GM21619 (cell line): ENCODE measurements around the gene APOBEC3B.
"Not testable (repeated sequence)": the region's sequence is repeated elsewhere in the genome, so short reads cannot be mapped to it uniquely, and the experiment has no call there.

Experiments
- ATAC-seq: cut with Tn5 transposase; IDR thresholded peaks from one replicate; pipeline ENCODE4 v1.9.1; 2021; ENCODE audit not compliant: unreplicated experiment

APOBEC3B gene

GRCh38 chr22:38987171-38987895, 5.2 kb downstream of the APOBEC3B start:
- no peak for ATAC-seq

GRCh38 chr22:38989466-38989865, 7.3 kb downstream of the APOBEC3B start:
- ATAC-seq, result no peak

DNA sequence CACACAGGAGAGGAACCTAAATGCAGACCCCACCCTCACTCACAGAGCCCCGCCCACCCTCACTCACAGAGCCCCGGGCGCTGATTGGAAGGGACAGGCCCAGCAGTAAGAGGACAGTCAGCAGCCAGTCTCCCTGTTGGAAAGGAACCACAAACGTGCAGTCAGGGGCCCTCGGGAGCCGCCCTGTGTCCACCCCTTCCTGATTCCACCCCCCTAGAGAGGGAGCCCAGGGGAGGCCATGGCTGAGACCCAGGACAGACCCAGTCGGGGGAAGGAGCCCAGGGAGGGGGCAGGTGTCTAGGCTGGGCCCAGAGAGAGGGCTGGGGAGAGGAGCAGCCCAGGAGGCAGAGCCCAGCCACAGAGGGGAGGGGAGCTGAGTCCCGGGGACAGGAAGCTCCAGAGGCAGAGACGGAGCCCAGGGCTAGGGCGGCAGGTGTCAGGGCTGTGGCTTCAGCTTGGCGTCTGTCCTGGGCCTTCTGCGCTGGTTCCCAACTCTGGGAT, 10.8 kb downstream of the APOBEC3B start:
- not testable (repeated sequence) for ATAC-seq

- no peak for ATAC-seq
These were observed 14.0 kb downstream of the APOBEC3B start for GRCh38 chr22:38996105-38996504.

GRCh38 chr22:38997518-38997917, 15.4 kb downstream of the APOBEC3B start:
- no peak for ATAC-seq

GRCh38 chr22:39003165-39003638, 21.1 kb downstream of the APOBEC3B start:
- ATAC-seq, result peak; percentile 65

DNA sequence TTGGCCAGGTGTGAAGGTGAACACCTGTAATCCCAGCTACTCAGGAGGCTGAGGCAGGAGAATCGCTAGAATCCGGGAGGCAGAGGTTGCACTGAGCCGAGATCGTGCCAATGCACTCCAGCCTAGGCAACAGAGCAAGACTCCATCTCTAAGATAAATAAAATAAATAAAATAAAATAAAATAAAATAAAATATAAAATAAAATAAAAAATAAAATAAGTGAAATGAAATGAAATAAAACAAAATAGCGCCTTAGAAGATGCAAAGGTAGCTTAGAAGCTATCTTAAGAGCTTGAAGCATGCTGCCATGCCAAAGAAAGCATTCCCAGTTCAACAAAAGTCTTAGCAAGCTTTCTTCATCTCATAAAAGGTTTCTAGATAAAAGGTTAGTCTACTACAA, 25.0 kb downstream of the APOBEC3B start:
- ATAC-seq, result no peak

DNA sequence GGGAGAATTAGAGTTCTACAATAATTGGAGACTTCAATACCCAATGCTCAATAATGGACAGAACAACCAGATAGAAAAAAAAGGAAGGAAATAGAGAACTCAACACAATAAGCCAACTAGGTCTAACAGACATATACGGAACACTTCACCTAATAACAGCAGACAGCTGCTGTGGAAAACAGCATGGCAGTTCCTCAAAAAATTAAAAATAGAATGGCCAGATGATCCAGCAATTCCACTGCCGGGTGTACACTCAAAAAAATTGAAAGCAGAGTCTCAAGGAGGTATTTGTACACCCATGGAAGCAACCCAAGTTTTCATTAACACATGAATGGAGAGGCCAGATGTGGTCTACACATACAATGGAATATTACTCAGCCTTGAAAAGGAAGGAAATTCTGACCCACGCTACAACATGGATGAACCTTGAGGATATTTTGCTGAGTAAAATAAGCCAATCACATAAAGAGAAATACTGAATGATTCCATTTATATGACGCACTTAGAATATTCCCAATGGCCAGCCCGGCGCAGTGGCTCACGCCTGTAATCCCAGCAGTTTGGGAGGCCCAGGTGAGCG, 26.2 kb downstream of the APOBEC3B start:
- not testable (repeated sequence) for ATAC-seq

DNA sequence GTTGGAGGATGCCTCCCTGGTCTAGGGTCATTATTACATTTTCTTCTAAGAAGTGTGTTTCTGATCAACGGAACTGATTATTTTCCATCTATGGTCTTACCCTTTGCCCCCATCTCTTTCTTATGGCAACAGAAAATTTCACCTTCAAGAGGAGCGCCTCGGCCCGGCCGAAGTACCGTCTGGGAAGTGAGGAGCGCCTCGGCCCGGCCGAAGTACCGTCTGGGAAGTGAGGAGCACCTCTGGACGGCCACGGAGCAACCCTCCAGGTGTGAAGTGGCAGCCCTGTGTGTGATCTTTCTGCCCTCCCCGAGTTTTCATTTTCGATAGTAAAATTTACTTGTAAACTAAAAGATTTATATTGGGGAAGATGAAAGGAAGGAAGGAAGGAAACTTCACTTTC, 28.8 kb downstream of the APOBEC3B start:
- no peak for ATAC-seq

DNA sequence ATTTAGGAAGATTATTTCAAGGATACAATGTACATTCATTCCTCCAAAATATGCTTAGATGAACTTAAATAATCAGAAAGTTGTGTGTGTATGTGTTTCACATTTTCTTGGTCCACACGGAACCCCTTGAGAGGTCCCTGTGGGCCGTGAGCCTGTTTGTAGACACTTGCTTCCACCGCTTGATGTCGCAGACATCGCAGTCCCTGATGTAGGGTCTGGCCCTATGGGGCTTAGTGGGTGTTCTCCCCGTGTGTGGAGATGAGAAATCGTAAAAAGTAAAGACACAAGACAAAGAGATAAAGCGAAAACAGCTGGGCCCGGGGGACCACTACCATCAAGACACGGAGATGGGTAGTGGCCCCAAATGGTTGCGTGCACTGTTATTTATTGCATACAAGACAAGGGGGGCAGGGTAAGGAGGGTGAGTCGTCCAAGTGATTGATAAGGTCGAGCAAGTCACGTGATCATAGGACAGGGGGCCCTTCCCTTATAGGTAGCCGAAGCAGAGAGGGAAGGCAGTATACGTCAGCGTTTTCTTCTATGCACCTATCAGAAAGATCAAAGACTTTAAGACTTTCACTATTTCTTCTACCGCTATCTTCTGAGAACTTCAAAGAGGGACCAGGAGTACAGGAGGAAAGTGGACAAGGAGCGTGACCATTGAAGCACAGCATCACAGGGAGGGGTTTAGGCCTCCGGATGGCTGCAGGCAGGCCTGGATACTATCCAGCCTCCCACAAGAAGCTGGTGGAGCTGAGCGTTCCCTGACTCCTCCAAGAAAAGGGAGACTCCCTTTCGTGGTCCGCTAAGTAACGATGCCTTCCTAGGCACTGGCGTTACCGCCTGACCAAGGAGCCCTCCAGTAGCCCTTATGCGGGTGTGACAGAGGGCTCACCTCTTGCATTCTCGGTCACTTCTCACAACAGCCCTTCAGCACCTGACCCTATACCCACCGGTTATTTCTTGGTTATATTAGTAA, 30.7 kb downstream of the APOBEC3B start:
- no peak for ATAC-seq

- not testable (repeated sequence) for ATAC-seq
These were observed 31.4 kb downstream of the APOBEC3B start for GRCh38 chr22:39013561-39013941.

DNA sequence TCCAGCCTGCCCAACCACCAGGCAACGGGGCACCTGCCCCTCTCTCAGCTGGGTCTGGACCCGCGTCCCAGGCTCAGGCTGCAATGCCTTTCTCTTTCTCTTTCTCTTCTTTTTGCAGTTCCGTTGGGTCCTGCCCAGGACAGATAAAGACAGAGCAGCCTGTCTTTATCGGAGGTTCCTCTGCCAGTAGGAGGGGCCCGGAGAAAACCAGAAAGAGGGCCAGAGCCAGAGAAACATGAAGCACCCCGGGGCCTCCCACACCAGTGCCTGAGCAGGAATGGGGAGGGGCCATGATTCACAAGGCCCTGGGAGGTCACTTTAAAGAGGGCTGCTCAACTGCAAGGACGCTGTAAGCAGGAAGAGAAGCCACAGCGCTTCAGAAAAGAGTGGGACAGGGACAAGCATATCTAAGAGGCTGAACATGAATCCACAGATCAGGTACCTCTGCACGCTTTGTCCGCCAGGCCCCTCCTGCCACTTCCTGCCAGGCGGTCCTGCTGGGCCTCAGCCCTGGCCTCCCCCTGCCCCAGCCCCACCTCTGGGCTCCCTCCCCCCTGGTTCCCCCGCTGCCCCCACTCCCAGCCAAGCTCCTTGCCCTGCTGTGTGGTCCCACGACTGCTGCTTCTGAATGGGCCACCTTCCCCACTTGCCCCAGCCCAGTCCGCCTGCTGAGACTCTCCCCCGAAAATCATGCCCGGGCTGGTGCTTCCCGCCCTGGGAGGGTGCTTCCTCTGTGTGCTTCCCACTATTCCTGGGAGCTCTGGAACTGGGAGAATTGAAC, 32.0 kb downstream of the APOBEC3B start, which contains the start of gene APOBEC3C:
APOBEC3C (plus strand) TSS at position 316 of the 781 bp plus-strand sequence; CDS start at position 422, 106 bp downstream.
- ATAC-seq, result peak; percentile 85

GRCh38 chr22:39014723-39015121, 32.6 kb downstream of the APOBEC3B start:
- not testable (repeated sequence) for ATAC-seq

DNA sequence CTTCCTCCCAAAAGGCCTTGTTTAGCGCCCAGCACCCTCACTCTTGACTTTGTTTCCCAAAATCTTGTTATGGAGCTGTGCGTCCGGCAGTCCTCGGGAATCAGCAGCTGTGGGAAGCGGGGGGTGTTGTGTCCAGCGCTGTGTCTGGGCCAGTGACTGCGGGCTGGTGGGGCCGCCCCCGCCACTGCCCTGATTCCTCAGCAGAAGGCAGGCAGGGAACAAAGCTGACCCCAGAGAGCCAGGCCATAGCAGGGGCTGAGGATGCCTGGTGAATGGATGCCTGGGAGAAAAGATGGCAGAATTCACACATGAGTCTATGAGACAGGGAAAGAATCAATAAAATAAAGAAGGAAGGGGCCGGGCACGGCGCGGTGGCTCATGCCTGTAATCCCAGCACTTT, 34.4 kb downstream of the APOBEC3B start:
- ATAC-seq, result no peak

- ATAC-seq, result no peak
These were observed 35.6 kb downstream of the APOBEC3B start for GRCh38 chr22:39017596-39018365.

GRCh38 chr22:39020021-39020651, 38.0 kb downstream of the APOBEC3B start:
- ATAC-seq, result not testable (repeated sequence)

DNA sequence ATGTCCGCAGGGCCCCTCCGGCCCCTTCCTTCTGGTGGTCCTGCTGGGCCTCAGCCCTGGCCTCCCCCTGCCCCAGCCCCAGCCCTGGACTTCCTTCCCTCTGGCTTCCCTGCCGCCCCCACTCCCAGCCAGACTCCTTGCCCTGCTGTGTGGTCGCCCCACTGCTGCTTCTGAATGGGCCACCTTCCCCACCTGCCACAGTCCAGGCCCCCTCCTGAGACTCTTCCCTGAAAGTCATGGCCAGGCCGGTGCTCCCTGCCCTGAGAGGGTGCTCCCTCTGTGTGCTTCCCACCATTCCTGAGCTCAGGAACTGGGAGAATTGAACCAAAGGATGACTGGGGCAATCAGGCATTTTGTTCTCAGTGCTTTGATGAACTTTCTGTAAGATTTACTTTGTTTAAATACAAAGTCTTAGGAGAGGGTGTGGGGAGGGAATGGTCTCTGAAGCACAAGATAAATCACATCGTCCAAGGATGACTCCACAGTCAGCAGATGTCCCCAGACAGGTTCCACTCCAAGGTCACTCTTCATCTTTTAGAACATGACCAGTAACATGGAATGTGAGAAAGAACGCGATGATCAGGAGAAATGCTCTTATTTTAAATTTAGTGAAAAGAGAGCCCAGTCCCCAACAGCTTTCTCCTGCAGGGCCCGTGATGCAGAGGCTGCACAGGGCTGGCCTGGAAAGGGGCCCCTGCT, 39.6 kb downstream of the APOBEC3B start:
- no peak for ATAC-seq

DNA sequence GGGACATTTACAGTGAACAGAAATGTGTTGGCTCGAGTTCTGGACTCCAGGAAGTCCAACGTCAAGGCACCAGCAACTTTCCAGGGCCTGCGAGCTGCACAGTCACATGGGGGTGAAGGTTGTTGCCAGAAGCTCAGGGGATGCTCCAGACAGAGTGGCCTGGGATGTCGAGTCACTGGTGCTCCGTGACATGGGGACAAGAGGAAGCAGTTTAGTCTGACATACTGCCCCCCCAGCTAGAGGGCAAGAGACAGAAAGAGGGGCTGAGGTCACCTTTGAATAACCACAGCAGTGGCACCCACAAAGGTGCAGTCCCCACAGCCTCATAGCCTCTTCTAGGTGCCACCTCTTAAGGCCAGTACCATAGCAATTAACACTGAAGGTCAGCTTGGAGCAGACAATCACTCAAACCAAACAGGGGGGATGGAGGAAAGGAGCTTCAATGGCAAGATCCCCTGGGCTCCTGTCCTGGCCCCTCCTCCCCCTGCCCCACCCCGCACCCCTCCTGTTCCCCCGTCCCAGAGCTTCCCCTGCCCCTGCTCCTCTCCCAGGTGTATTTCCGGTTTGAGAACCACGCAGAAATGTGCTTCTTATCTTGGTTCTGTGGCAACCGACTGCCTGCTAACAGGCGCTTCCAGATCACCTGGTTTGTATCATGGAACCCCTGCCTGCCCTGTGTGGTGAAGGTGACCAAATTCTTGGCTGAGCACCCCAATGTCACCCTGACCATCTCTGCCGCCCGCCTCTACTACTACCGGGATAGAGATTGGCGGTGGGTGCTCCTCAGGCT, 42.6 kb downstream of the APOBEC3B start:
- ATAC-seq, result no peak
